A549 (cell line): ENCODE results near the gene TENT5C. TPM values are rescaled to one million over a fixed set of nuclear protein-coding genes. Genes with fewer than 3 reads are reported as not detected.

Experiments used
- ATAC-seq, 2 experiments: fragments of 200-7000 bp in 1 of 2; fragments of >200 bp in 1 of 2; cut with Nextera tagmentation in 1 of 2; cut with Tn5 transposase in 1 of 2; 3 replicates each; pipeline versions ENCODE4 v1.8.0 to v1.9.1; 2018 to 2020; ENCODE audit warnings: mild to moderate bottlenecking in 1 of 2, moderate library complexity in 1 of 2
- CTCF ChIA-PET: fragments of 300-600 bp; sonication (Branson Sonifier 250); formaldehyde crosslinking; extraction: SDS; loops from one replicate; lab custom pipeline; 2021; ENCODE audit warnings: antibody characterized with exemption, inconsistent platforms; lab: Yijun Ruan, JAX
- POLR2A ChIA-PET: fragments of 350-600 bp; formaldehyde crosslinking; extraction: SDS; loops from one replicate; lab custom pipeline; 2021; ENCODE audit warnings: antibody characterized with exemption, inconsistent platforms; lab: Yijun Ruan, JAX
- DNase-seq, 2 experiments: peaks; one replicate each; pipeline versions ENCODE4 v3.0.0 to v3.0.0-alpha.2; 2011 to 2016; ENCODE audit warnings: low read depth in 1 of 2, low spot score in 1 of 2
- FAIRE-seq: peaks from 2 replicates; lab custom pipeline; 2011; peaks lifted over from hg19 to GRCh38; lab: Jason Lieb, UNC
- H3K27ac ChIP-seq, 2 experiments: fragments of >200 bp; sonication (Bioruptor Twin); formaldehyde crosslinking; 3 replicates each; pipeline ENCODE4 v1.5.1; 2016 to 2017
- H3K4me1 ChIP-seq: fragments of >200 bp; sonication (Bioruptor Twin); formaldehyde crosslinking; 3 replicates; pipeline ENCODE4 v1.6.1; 2016
- H3K4me2 ChIP-seq: fragments of >200 bp; sonication (Bioruptor Twin); formaldehyde crosslinking; 3 replicates; pipeline ENCODE4 v1.6.1; 2016
- H3K4me3 ChIP-seq: fragments of >200 bp; sonication (Bioruptor Twin); formaldehyde crosslinking; 3 replicates; pipeline ENCODE4 v1.5.1; 2016
- H3K9me3 ChIP-seq: fragments of >200 bp; sonication (Bioruptor Twin); formaldehyde crosslinking; 3 replicates; pipeline ENCODE4 v1.6.1; 2016
- ATOH8 ChIP-seq: fragments of 250-450 bp; sonication (Bioruptor Pico); IDR thresholded peaks from 2 replicates; pipeline ENCODE4 v1.5.0; 2020; ENCODE audit warnings: low read depth, mild to moderate bottlenecking, moderate library complexity
- CBX2 ChIP-seq: fragments of 200-600 bp; sonication (generic); IDR thresholded peaks from 2 replicates; pipeline ENCODE4 v1.6.1; 2016; ENCODE audit warnings: low read depth, mild to moderate bottlenecking, borderline replicate concordance
- CBX8 ChIP-seq: fragments of 200-600 bp; sonication (generic); IDR thresholded peaks from 2 replicates; pipeline ENCODE4 v1.6.1; 2016
- FOXS1 ChIP-seq: fragments of 250-450 bp; sonication (Bioruptor Pico); IDR thresholded peaks from 2 replicates; pipeline ENCODE4 v1.5.0; 2020; ENCODE audit warnings: mild to moderate bottlenecking, moderate library complexity
- GATA3 ChIP-seq: IDR thresholded peaks from 2 replicates; pipeline ENCODE4 v1.6.1; 2012; ENCODE audit warnings: borderline replicate concordance
- HDAC2 ChIP-seq: fragments of 200-600 bp; sonication (generic); IDR thresholded peaks from 2 replicates; pipeline ENCODE4 v1.6.1; 2016
- HMGXB4 ChIP-seq: fragments of 250-450 bp; sonication (Bioruptor Pico); IDR thresholded peaks from 2 replicates; pipeline ENCODE4 v1.5.0; 2021; ENCODE audit warnings: mild to moderate bottlenecking, moderate library complexity, borderline replicate concordance
- HOXA7 ChIP-seq: fragments of 250-450 bp; sonication (Bioruptor Pico); IDR thresholded peaks from 2 replicates; pipeline ENCODE4 v1.5.0; 2020; ENCODE audit warnings: mild to moderate bottlenecking, moderate library complexity
- HOXB5 ChIP-seq: fragments of 250-450 bp; sonication (Bioruptor Pico); IDR thresholded peaks from 2 replicates; pipeline ENCODE4 v1.5.0; 2020; ENCODE audit warnings: mild to moderate bottlenecking, moderate library complexity
- MAZ ChIP-seq: fragments of 150-350 bp; IDR thresholded peaks from 2 replicates; pipeline ENCODE4 v1.6.1; 2014; ENCODE audit warnings: antibody characterized with exemption, low read depth, low read length, borderline replicate concordance
- MYC ChIP-seq: IDR thresholded peaks from 2 replicates; pipeline ENCODE4 v1.6.1; 2012; ENCODE audit warnings: mild to moderate bottlenecking, inconsistent platforms, low read length, improper control_type of control experiment, borderline replicate concordance
- NFE2L2 ChIP-seq: fragments of 150-350 bp; conservative IDR thresholded peaks from 2 replicates; pipeline ENCODE4 v1.6.1; 2014; ENCODE audit warnings: low read length
- RAD21 ChIP-seq, 2 experiments: fragments of >200 bp in 1 of 2; sonication (Bioruptor Twin) in 1 of 2; formaldehyde crosslinking in 1 of 2; IDR thresholded peaks in 1 of 2; conservative IDR thresholded peaks in 1 of 2; 2 replicates in 1 of 2; 3 replicates in 1 of 2; pipeline ENCODE4 v1.6.1; 2012 to 2018; ENCODE audit warnings: inconsistent platforms in 1 of 2
- RCOR1 ChIP-seq: fragments of 150-350 bp; IDR thresholded peaks from 2 replicates; pipeline ENCODE4 v1.6.1; 2014; ENCODE audit warnings: antibody characterized with exemption, low read length, low read depth
- SMC3 ChIP-seq: fragments of >200 bp; sonication (Bioruptor Twin); formaldehyde crosslinking; IDR thresholded peaks from 3 replicates; pipeline ENCODE4 v1.6.1; 2018; ENCODE audit warnings: inconsistent platforms
- TFCP2L1 ChIP-seq: fragments of 250-450 bp; sonication (Bioruptor Pico); IDR thresholded peaks from 2 replicates; pipeline ENCODE4 v1.5.0; 2021; ENCODE audit warnings: mild to moderate bottlenecking
- TP53 ChIP-seq: fragments of 250-450 bp; sonication (Bioruptor Pico); IDR thresholded peaks from 2 replicates; pipeline ENCODE4 v1.5.0; 2021; ENCODE audit warnings: mild to moderate bottlenecking, moderate library complexity
- ZNF302 ChIP-seq: fragments of 250-450 bp; sonication (Bioruptor Pico); IDR thresholded peaks from 2 replicates; pipeline ENCODE4 v1.9.0; 2021; ENCODE audit warnings: inconsistent platforms, mild to moderate bottlenecking, moderate library complexity
- WGBS: methylation state at CpG from one replicate; pipeline ENCODE4 v1.1.6; 2017; ENCODE audit errors: missing lambda C conversion rate; 5-methylcytosine and 5-hydroxymethylcytosine counted together
- polyA plus RNA-seq, 4 experiments: library from polyadenylated mRNA; depleted of rRNA in 3 of 4; stranded (reverse); fragments of >200 nt; fragmentation: RNase III in 1 of 4; extraction: RNeasy Plus Mini Kit Qiagen cat#74134 plus additional on column Dnase treatment in 1 of 4; gene quantifications; 2 replicates in 3 of 4; 3 replicates in 1 of 4; pipeline ENCODE4 v1.2.3, GENCODE V29; 2011 to 2017
- TF ChIP-seq, protein P1 (sequence below): fragments of >200 bp; sonication (Bioruptor Twin); formaldehyde crosslinking; IDR thresholded peaks from 2 replicates; pipeline ENCODE4 v1.6.1; 2016
- TF ChIP-seq, protein P2 (sequence below): fragments of 150-350 bp; IDR thresholded peaks from 2 replicates; pipeline ENCODE4 v1.6.1; 2014; ENCODE audit warnings: low read depth, mild to moderate bottlenecking, low read length

Gene TENT5C
- polyA plus RNA-seq, 2 of the 4 experiments (the other 2 are of a cell fraction) = 0.14 to 0.17 TPM

DNA sequence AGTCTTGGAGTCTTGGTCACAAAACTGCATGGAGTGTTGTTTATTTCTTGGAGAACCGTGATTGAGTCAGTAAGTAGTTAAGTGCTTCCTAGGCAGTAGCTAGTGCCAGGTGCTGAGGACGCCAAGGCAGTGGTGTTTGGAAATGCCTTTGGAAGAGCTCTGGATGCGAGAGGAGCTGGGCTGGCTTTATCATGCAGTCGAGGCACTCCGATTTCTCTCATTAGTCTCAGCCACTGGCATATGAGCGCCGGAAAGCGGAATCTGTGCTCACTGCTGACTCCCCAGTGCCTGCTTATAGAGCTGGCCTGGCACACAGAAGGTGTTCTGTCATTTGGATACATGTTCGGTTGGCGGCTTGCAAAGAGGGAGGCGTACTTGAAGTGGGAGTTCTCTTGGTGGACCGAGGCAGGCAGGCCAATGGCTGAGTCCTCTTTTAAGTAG is 3.6 kb downstream of the TENT5C start:
- ChIA-PET CTCF (interaction anchor here (0.8 to 2.4 kb wide), 2 partner anchors 145 to 286 kb away, joined by 3 to 11 read pairs; no protein-coding TSS in a partner anchor), POLR2A (no interaction called here)
- 80% methylated on average over 12 of the region's 12 CpGs for WGBS
- Histone ChIP-seq H3K27ac (no peak overlapping the region), H3K4me3 (no peak overlapping the region), H3K4me1 (peaks cover 18% of the 10 kb centered on the region), H3K4me2 (no peak overlapping the region), H3K9me3 (no peaks in the 10 kb centered on the region)
- no peak for ATAC-seq
- no peak for FAIRE-seq
- no peak for DNase-seq
- no peak for TF ChIP-seq TP53
- TF ChIP-seq TFCP2L1 (CRISPR knock-in tag) = no peak
- no peak for TF ChIP-seq CBX2
- TF ChIP-seq HMGXB4 (CRISPR knock-in tag) = no peak
- TF ChIP-seq MYC = no peak
- TF ChIP-seq GATA3 = no peak
- TF ChIP-seq RAD21 (conservative IDR thresholded peaks at IDR 0.05 in 1 of 2, IDR thresholded peaks at IDR 0.05 in 1 of 2) = no peak
- TF ChIP-seq FOXS1 (CRISPR knock-in tag) = no peak

DNA sequence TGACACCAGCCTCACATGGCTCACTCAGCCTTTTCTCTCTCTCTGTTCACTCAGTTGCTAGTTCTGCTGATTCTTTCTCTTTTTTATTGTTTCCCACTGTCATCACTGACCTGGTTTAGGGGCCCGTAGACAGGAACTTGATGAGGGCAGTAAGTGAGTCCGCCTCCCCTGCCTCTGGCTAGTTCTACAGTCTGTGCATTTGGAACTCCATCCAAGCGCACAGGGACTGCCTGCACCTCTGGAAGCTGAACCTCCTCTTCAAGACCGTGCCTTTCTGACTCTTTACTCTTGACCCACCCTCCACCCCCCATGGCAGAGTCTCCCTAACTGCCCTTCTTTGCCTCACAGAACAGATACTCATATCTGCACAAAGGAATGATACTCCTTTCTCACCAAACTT is 4.2 kb downstream of the TENT5C start:
- no peak for ATAC-seq
- ChIA-PET POLR2A (no interaction called here), CTCF (interaction anchor here (0.8 kb wide), 1 partner anchor 285 kb away, joined by 3 read pairs; no protein-coding TSS in a partner anchor)
- Histone ChIP-seq H3K4me3 (no peak overlapping the region), H3K4me1 (peaks cover 15% of the 10 kb centered on the region), H3K9me3 (no peaks in the 10 kb centered on the region), H3K27ac (no peak overlapping the region), H3K4me2 (no peak overlapping the region)
- WGBS = 59% methylated on average over 4 of the region's 4 CpGs
- no peak for DNase-seq
- no peak for TF ChIP-seq SMC3
- TF ChIP-seq, protein P1, sequence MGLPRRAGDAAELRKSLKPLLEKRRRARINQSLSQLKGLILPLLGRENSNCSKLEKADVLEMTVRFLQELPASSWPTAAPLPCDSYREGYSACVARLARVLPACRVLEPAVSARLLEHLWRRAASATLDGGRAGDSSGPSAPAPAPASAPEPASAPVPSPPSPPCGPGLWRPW = no peak
- TF ChIP-seq TFCP2L1 (CRISPR knock-in tag) = no peak
- TF ChIP-seq CBX8 = no peak
- no peak for TF ChIP-seq HOXA7
- TF ChIP-seq ATOH8 (CRISPR knock-in tag) = no peak
- no peak for TF ChIP-seq RCOR1
- FAIRE-seq = no peak

GRCh38 chr1:117611121-117611601 is 5.3 kb downstream of the TENT5C start:
- H3K27ac ChIP-seq = no peak overlapping the region
- ChIA-PET CTCF (interaction anchor here (1.0 kb wide), 1 partner anchor 76 kb away, joined by 3 read pairs; no protein-coding TSS in a partner anchor), POLR2A (no interaction called here)

More at GRCh38 chr1:117611121-117611601, 5.3 kb downstream of the TENT5C start:
- DNase-seq (no peak), ATAC-seq (no peak), FAIRE-seq (no peak)
- Histone ChIP-seq H3K4me1 (peaks cover 14% of the 10 kb centered on the region), H3K4me3 (no peak overlapping the region), H3K9me3 (no peaks in the 10 kb centered on the region), H3K4me2 (no peak overlapping the region)
- TF ChIP-seq NFE2L2 (no peak), HOXA7 (no peak), RAD21 (conservative IDR thresholded peaks at IDR 0.05 in 1 of 2, IDR thresholded peaks at IDR 0.05 in 1 of 2) (no peak), ZNF302 (no peak), HDAC2 (no peak), MAZ (no peak), MYC (no peak), ATOH8 (CRISPR knock-in tag) (no peak), HMGXB4 (CRISPR knock-in tag) (no peak), SMC3 (no peak), HOXB5 (CRISPR knock-in tag) (no peak)
- TF ChIP-seq, protein P2, sequence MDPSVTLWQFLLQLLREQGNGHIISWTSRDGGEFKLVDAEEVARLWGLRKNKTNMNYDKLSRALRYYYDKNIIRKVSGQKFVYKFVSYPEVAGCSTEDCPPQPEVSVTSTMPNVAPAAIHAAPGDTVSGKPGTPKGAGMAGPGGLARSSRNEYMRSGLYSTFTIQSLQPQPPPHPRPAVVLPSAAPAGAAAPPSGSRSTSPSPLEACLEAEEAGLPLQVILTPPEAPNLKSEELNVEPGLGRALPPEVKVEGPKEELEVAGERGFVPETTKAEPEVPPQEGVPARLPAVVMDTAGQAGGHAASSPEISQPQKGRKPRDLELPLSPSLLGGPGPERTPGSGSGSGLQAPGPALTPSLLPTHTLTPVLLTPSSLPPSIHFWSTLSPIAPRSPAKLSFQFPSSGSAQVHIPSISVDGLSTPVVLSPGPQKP = no peak
- WGBS = 69% methylated on average over 5 of the region's 5 CpGs
